ENCODE measurements around the gene ATG16L1.
"Not testable (repeated sequence)": the region's sequence is repeated elsewhere in the genome, so short reads cannot be mapped to it uniquely, and the experiment has no call there.

The ATG16L1 gene

GRCh38 chr2:233319256-233319655 is 67.8 kb downstream of the ATG16L1 start:
- Histone ChIP-seq H3K36me3 (ENCODE audit: insufficient read depth, low read length) (no peaks in the 10 kb centered on the region), H2AFZ (ENCODE audit: low read depth, low read length) (no peak overlapping the region), H3K4me1 (ENCODE audit: insufficient read depth, low read length) (peaks cover 7% of the 10 kb centered on the region), H3K9me3 (ENCODE audit: low read length) (no peaks in the 10 kb centered on the region), H3K27me3 (ENCODE audit: insufficient read depth, low read length) (peaks cover 40% of the 10 kb centered on the region), H3K4me3 (ENCODE audit: low read length) (no peak overlapping the region)

- Histone ChIP-seq H3K4me1 (ENCODE audit: insufficient read depth, low read length) (peaks cover 7% of the 10 kb centered on the region), H3K27me3 (ENCODE audit: insufficient read depth, low read length) (peaks cover 46% of the 10 kb centered on the region), H3K36me3 (ENCODE audit: insufficient read depth, low read length) (no peaks in the 10 kb centered on the region)
Measured at GRCh38 chr2:233320470-233320869, 69.0 kb downstream of the ATG16L1 start.

GRCh38 chr2:233321166-233321565 is 69.7 kb downstream of the ATG16L1 start:
- Histone ChIP-seq H3K9me3 (ENCODE audit: low read length) (no peaks in the 10 kb centered on the region), H3K27me3 (ENCODE audit: insufficient read depth, low read length) (peaks cover 51% of the 10 kb centered on the region), H3K4me3 (ENCODE audit: low read length) (no peak overlapping the region), H3K4me1 (ENCODE audit: insufficient read depth, low read length) (peaks cover 7% of the 10 kb centered on the region), H2AFZ (ENCODE audit: low read depth, low read length) (no peak overlapping the region), H3K36me3 (ENCODE audit: insufficient read depth, low read length) (no peaks in the 10 kb centered on the region)

More at GRCh38 chr2:233320470-233320869, 69.0 kb downstream of the ATG16L1 start:
- H3K9me3 ChIP-seq (ENCODE audit: low read length) = no peaks in the 10 kb centered on the region
- H2AFZ ChIP-seq (ENCODE audit: low read depth, low read length) = no peak overlapping the region
- H3K4me3 ChIP-seq (ENCODE audit: low read length) = no peak overlapping the region

GRCh38 chr2:233323851-233324250 is 72.4 kb downstream of the ATG16L1 start:
- Histone ChIP-seq H3K4me1 (ENCODE audit: insufficient read depth, low read length) (peaks cover 7% of the 10 kb centered on the region), H2AFZ (ENCODE audit: low read depth, low read length) (no peak overlapping the region), H3K4me3 (ENCODE audit: low read length) (no peak overlapping the region), H3K9me3 (ENCODE audit: low read length) (no peaks in the 10 kb centered on the region), H3K27me3 (ENCODE audit: insufficient read depth, low read length) (peaks cover 62% of the 10 kb centered on the region), H3K36me3 (ENCODE audit: insufficient read depth, low read length) (no peaks in the 10 kb centered on the region)

- H2AFZ ChIP-seq (ENCODE audit: low read depth, low read length) = no peak overlapping the region
- H3K36me3 ChIP-seq (ENCODE audit: insufficient read depth, low read length) = no peaks in the 10 kb centered on the region
- H3K9me3 ChIP-seq (ENCODE audit: low read length) = no peaks in the 10 kb centered on the region
- peaks cover 10% of the 10 kb centered on the region for H3K4me1 ChIP-seq (ENCODE audit: insufficient read depth, low read length)
- no peak overlapping the region for H3K4me3 ChIP-seq (ENCODE audit: low read length)
- peaks cover 50% of the 10 kb centered on the region for H3K27me3 ChIP-seq (ENCODE audit: insufficient read depth, low read length)
Measured at GRCh38 chr2:233325256-233325655, 73.8 kb downstream of the ATG16L1 start.

- H3K36me3 ChIP-seq (ENCODE audit: insufficient read depth, low read length) = no peaks in the 10 kb centered on the region
- H3K9me3 ChIP-seq (ENCODE audit: low read length) = no peaks in the 10 kb centered on the region
- H3K4me3 ChIP-seq (ENCODE audit: low read length) = no peak overlapping the region
- no peak overlapping the region for H2AFZ ChIP-seq (ENCODE audit: low read depth, low read length)
- peaks cover 10% of the 10 kb centered on the region for H3K4me1 ChIP-seq (ENCODE audit: insufficient read depth, low read length)
- peaks cover 45% of the 10 kb centered on the region for H3K27me3 ChIP-seq (ENCODE audit: insufficient read depth, low read length)
Measured at GRCh38 chr2:233325814-233326213, 74.3 kb downstream of the ATG16L1 start.

GRCh38 chr2:233326500-233326899 is 75.0 kb downstream of the ATG16L1 start:
- H3K4me3 ChIP-seq (ENCODE audit: low read length) = no peak overlapping the region
- H3K27me3 ChIP-seq (ENCODE audit: insufficient read depth, low read length) = peaks cover 42% of the 10 kb centered on the region
- H3K36me3 ChIP-seq (ENCODE audit: insufficient read depth, low read length) = no peaks in the 10 kb centered on the region

GRCh38 chr2:233328922-233329321 is 77.4 kb downstream of the ATG16L1 start:
- Histone ChIP-seq H3K27me3 (ENCODE audit: insufficient read depth, low read length) (peaks cover 52% of the 10 kb centered on the region), H3K4me1 (ENCODE audit: insufficient read depth, low read length) (peaks cover 10% of the 10 kb centered on the region), H3K9me3 (ENCODE audit: low read length) (no peaks in the 10 kb centered on the region), H2AFZ (ENCODE audit: low read depth, low read length) (no peak overlapping the region), H3K4me3 (ENCODE audit: low read length) (no peak overlapping the region), H3K36me3 (ENCODE audit: insufficient read depth, low read length) (no peaks in the 10 kb centered on the region)

More at GRCh38 chr2:233326500-233326899, 75.0 kb downstream of the ATG16L1 start:
- no peaks in the 10 kb centered on the region for H3K9me3 ChIP-seq (ENCODE audit: low read length)
- peaks cover 10% of the 10 kb centered on the region for H3K4me1 ChIP-seq (ENCODE audit: insufficient read depth, low read length)
- no peak overlapping the region for H2AFZ ChIP-seq (ENCODE audit: low read depth, low read length)

GRCh38 chr2:233329489-233330135 is 78.1 kb downstream of the ATG16L1 start:
- Histone ChIP-seq H3K4me3 (ENCODE audit: low read length) (no peak overlapping the region), H3K36me3 (ENCODE audit: insufficient read depth, low read length) (no peaks in the 10 kb centered on the region), H3K9me3 (ENCODE audit: low read length) (no peaks in the 10 kb centered on the region), H3K4me1 (ENCODE audit: insufficient read depth, low read length) (peaks cover 10% of the 10 kb centered on the region), H2AFZ (ENCODE audit: low read depth, low read length) (no peak overlapping the region), H3K27me3 (ENCODE audit: insufficient read depth, low read length) (peaks cover 54% of the 10 kb centered on the region)

- no peak overlapping the region for H3K4me3 ChIP-seq (ENCODE audit: low read length)
- H3K36me3 ChIP-seq (ENCODE audit: insufficient read depth, low read length) = no peaks in the 10 kb centered on the region
- peaks cover under 1% of the 10 kb centered on the region for H3K9me3 ChIP-seq (ENCODE audit: low read length)
- peaks cover 55% of the 10 kb centered on the region for H3K27me3 ChIP-seq (ENCODE audit: insufficient read depth, low read length)
- H3K4me1 ChIP-seq (ENCODE audit: insufficient read depth, low read length) = peaks cover 10% of the 10 kb centered on the region
- no peak overlapping the region for H2AFZ ChIP-seq (ENCODE audit: low read depth, low read length)
Measured at GRCh38 chr2:233331536-233331935, 80.1 kb downstream of the ATG16L1 start.

GRCh38 chr2:233332125-233332524 is 80.7 kb downstream of the ATG16L1 start:
- Histone ChIP-seq H2AFZ (ENCODE audit: low read depth, low read length) (no peak overlapping the region), H3K4me1 (ENCODE audit: insufficient read depth, low read length) (peaks cover 10% of the 10 kb centered on the region), H3K36me3 (ENCODE audit: insufficient read depth, low read length) (no peaks in the 10 kb centered on the region), H3K4me3 (ENCODE audit: low read length) (no peak overlapping the region), H3K27me3 (ENCODE audit: insufficient read depth, low read length) (peaks cover 50% of the 10 kb centered on the region), H3K9me3 (ENCODE audit: low read length) (peaks cover 2% of the 10 kb centered on the region)

- H3K36me3 ChIP-seq (ENCODE audit: insufficient read depth, low read length) = no peaks in the 10 kb centered on the region
- H3K9me3 ChIP-seq (ENCODE audit: low read length) = peaks cover 3% of the 10 kb centered on the region
- H2AFZ ChIP-seq (ENCODE audit: low read depth, low read length) = no peak overlapping the region
- H3K27me3 ChIP-seq (ENCODE audit: insufficient read depth, low read length) = peaks cover 61% of the 10 kb centered on the region
- no peak overlapping the region for H3K4me3 ChIP-seq (ENCODE audit: low read length)
- H3K4me1 ChIP-seq (ENCODE audit: insufficient read depth, low read length) = peaks cover 3% of the 10 kb centered on the region
Measured at GRCh38 chr2:233334915-233335314, 83.4 kb downstream of the ATG16L1 start.

GRCh38 chr2:233336091-233336490 is 84.6 kb downstream of the ATG16L1 start:
- not testable (repeated sequence) for H3K4me1 ChIP-seq (ENCODE audit: insufficient read depth, low read length)
- peaks cover 61% of the 10 kb centered on the region for H3K27me3 ChIP-seq (ENCODE audit: insufficient read depth, low read length)

GRCh38 chr2:233336541-233336940 is 85.1 kb downstream of the ATG16L1 start:
- no peak overlapping the region for H2AFZ ChIP-seq (ENCODE audit: low read depth, low read length)
- peaks cover 56% of the 10 kb centered on the region for H3K27me3 ChIP-seq (ENCODE audit: insufficient read depth, low read length)
- no peak overlapping the region for H3K4me3 ChIP-seq (ENCODE audit: low read length)
- peaks cover 7% of the 10 kb centered on the region for H3K9me3 ChIP-seq (ENCODE audit: low read length)
- H3K36me3 ChIP-seq (ENCODE audit: insufficient read depth, low read length) = no peaks in the 10 kb centered on the region
- H3K4me1 ChIP-seq (ENCODE audit: insufficient read depth, low read length) = no peaks in the 10 kb centered on the region

More at GRCh38 chr2:233336091-233336490, 84.6 kb downstream of the ATG16L1 start:
- not testable (repeated sequence) for H3K36me3 ChIP-seq (ENCODE audit: insufficient read depth, low read length); H3K9me3 ChIP-seq (ENCODE audit: low read length); H3K4me3 ChIP-seq (ENCODE audit: low read length); H2AFZ ChIP-seq (ENCODE audit: low read depth, low read length)

Measured in neuron (in vitro differentiated cells).